Measurements from ENCODE around the gene RASA3. TPM values are rescaled to one million over a fixed set of nuclear protein-coding genes. Genes with fewer than 3 reads are reported as not detected.

RASA3 gene
- total RNA-seq, 2 donors from 2014 or later: 6.3 to 12.0 TPM

GRCh38 chr13:113951246-113951999 lies 181.0 kb downstream of the RASA3 start:
- H3K27ac ChIP-seq (ENCODE audit: low read depth, low read length): no peak overlapping the region
- Mint-ChIP-seq H3K9me3 (peaks cover 24% of the 10 kb centered on the region), H3K27me3 (ENCODE audit: insufficient read depth) (peaks cover 4% of the 10 kb centered on the region), H3K27ac (no peak overlapping the region), H3K4me1 (no peaks in the 10 kb centered on the region), H3K36me3 (ENCODE audit: low read depth) (no peaks in the 10 kb centered on the region), H3K4me3 (no peak overlapping the region)
- peak; percentile 87 for DNase-seq
- peak; percentile 68 for TF ChIP-seq CTCF (conservative IDR thresholded peaks at IDR 0.05)
- H3K4me1 ChIP-seq (ENCODE audit: control insufficient read depth, insufficient read depth, low read length): no peaks in the 10 kb centered on the region
- no peaks in the 10 kb centered on the region for H3K9me3 ChIP-seq (ENCODE audit: control insufficient read depth, low read length)
- no peaks in the 10 kb centered on the region for H3K36me3 ChIP-seq (ENCODE audit: control insufficient read depth, insufficient read depth, low read length)
- H3K4me3 ChIP-seq (ENCODE audit: low read length): no peak overlapping the region
- H3K27me3 ChIP-seq (ENCODE audit: control insufficient read depth, insufficient read depth, low read length, poor library complexity, severe bottlenecking): no peaks in the 10 kb centered on the region
- 81% methylated on average over 33 to 42 of the region's 42 CpGs for WGBS, 2 experiments (ENCODE audit: insufficient coverage in 1 of 2, insufficient read length in 1 of 2)
- no peak overlapping the region for H3K9ac ChIP-seq (ENCODE audit: extremely low read depth, low read length, poor library complexity, severe bottlenecking)

- H3K27ac ChIP-seq (ENCODE audit: low read depth, low read length): no peak overlapping the region
- no peaks in the 10 kb centered on the region for H3K36me3 Mint-ChIP-seq (ENCODE audit: low read depth)
- no peaks in the 10 kb centered on the region for H3K4me1 Mint-ChIP-seq
- no peaks in the 10 kb centered on the region for H3K9me3 ChIP-seq (ENCODE audit: control insufficient read depth, low read length)
- no peak overlapping the region for H3K27ac Mint-ChIP-seq
- no peak overlapping the region for H3K4me3 ChIP-seq (ENCODE audit: low read length)
- H3K27me3 ChIP-seq (ENCODE audit: control insufficient read depth, insufficient read depth, low read length, poor library complexity, severe bottlenecking): no peaks in the 10 kb centered on the region
- no peaks in the 10 kb centered on the region for H3K36me3 ChIP-seq (ENCODE audit: control insufficient read depth, insufficient read depth, low read length)
- WGBS, 2 experiments (ENCODE audit: insufficient coverage in 1 of 2, insufficient read length in 1 of 2): 86 to 89% methylated on average over 14 to 24 of the region's 24 CpGs
- H3K4me1 ChIP-seq (ENCODE audit: control insufficient read depth, insufficient read depth, low read length): no peaks in the 10 kb centered on the region
- no peak for TF ChIP-seq CTCF (conservative IDR thresholded peaks at IDR 0.05)
- no peak overlapping the region for H3K9ac ChIP-seq (ENCODE audit: extremely low read depth, low read length, poor library complexity, severe bottlenecking)
- H3K4me3 Mint-ChIP-seq: no peak overlapping the region
- peaks cover 2% of the 10 kb centered on the region for H3K27me3 Mint-ChIP-seq (ENCODE audit: insufficient read depth)
- no peak for DNase-seq
- peaks cover 16% of the 10 kb centered on the region for H3K9me3 Mint-ChIP-seq
Measured at GRCh38 chr13:113950451-113951245, 181.8 kb downstream of the RASA3 start.

GRCh38 chr13:113949546-113949945 lies 182.9 kb downstream of the RASA3 start:
- Mint-ChIP-seq H3K27ac (no peak overlapping the region), H3K4me3 (no peak overlapping the region), H3K36me3 (ENCODE audit: low read depth) (no peaks in the 10 kb centered on the region), H3K27me3 (ENCODE audit: insufficient read depth) (peaks cover under 1% of the 10 kb centered on the region), H3K4me1 (no peaks in the 10 kb centered on the region), H3K9me3 (peaks cover 6% of the 10 kb centered on the region)
- WGBS, 2 experiments (ENCODE audit: insufficient coverage in 1 of 2, insufficient read length in 1 of 2): 89 to 90% methylated on average over 5 of the region's 5 CpGs
- Histone ChIP-seq H3K9ac (ENCODE audit: extremely low read depth, low read length, poor library complexity, severe bottlenecking) (no peak overlapping the region), H3K27ac (ENCODE audit: low read depth, low read length) (no peak overlapping the region), H3K27me3 (ENCODE audit: control insufficient read depth, insufficient read depth, low read length, poor library complexity, severe bottlenecking) (no peaks in the 10 kb centered on the region), H3K36me3 (ENCODE audit: control insufficient read depth, insufficient read depth, low read length) (no peaks in the 10 kb centered on the region), H3K4me1 (ENCODE audit: control insufficient read depth, insufficient read depth, low read length) (no peaks in the 10 kb centered on the region), H3K9me3 (ENCODE audit: control insufficient read depth, low read length) (no peaks in the 10 kb centered on the region), H3K4me3 (ENCODE audit: low read length) (no peak overlapping the region)
- no peak for DNase-seq
- TF ChIP-seq CTCF (conservative IDR thresholded peaks at IDR 0.05): no peak
